Measurements from ENCODE around the gene PRR20D.
"Not testable (repeated sequence)": the region's sequence is repeated elsewhere in the genome, so short reads cannot be mapped to it uniquely, and the experiment has no call there.

The PRR20D gene

DNA sequence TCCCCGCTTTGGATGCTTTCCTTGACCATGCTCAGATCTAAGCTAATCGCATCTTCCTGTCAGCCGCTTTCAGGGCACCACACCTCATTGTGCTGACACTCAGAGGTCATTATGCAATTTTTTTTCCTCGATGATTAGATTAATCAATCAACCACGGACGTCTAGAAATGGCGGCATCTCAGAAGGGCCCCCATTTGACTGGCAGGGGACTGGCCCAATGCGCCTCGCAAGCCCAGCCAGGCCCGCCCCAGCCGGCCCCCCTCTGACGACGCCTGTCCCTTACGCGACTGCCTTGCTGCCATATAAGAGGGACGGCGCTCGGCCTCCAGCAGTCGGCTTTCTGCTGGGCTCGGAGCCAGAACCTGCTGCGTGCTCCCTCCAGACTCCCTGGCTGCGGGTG is at the start of gene PRR20D:
Gene PRR20D, plus strand, starts transcription at position 301 of the 400 bp plus-strand sequence. CDS start 387 bp downstream, outside the sequence.
- not testable (repeated sequence) for DNase-seq (ENCODE audit: low spot score in 2 of 2); H3K9me3 Mint-ChIP-seq; H3K27ac Mint-ChIP-seq (ENCODE audit: low read depth); H3K27me3 Mint-ChIP-seq; H3K4me3 Mint-ChIP-seq; H3K4me1 Mint-ChIP-seq; H3K36me3 Mint-ChIP-seq (ENCODE audit: insufficient read depth); ATAC-seq (replicated peaks; ENCODE audit: extremely low read depth, poor library complexity, severe bottlenecking)

DNA sequence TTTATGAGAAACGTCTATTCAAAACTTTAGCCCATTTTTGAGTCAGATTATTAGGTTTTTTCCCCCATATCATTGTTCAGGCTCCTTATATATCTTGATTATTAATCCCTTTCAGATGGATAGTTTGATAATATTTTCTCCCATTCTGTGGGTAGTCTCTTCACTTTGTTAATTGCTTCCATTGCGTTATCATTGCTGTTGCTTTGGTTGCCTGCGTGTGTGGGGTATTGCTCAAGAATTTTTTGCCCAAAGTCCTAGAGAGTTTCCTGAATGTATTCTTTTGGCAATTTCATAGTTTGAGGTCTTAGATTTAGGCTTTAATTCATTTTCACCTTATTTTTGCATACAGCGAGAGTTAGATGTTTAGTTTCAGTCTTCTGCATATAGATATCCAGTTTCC is 45.5 kb upstream of the PRR20D start:
- Mint-ChIP-seq H3K4me3 (no peak overlapping the region), H3K36me3 (ENCODE audit: insufficient read depth) (no peaks in the 10 kb centered on the region), H3K27me3 (no peaks in the 10 kb centered on the region), H3K9me3 (peaks cover 13% of the 10 kb centered on the region), H3K27ac (ENCODE audit: low read depth) (no peak overlapping the region), H3K4me1 (no peaks in the 10 kb centered on the region)
- DNase-seq (ENCODE audit: low spot score in 2 of 2) (no peak), ATAC-seq (replicated peaks; ENCODE audit: extremely low read depth, poor library complexity, severe bottlenecking) (no peak)

DNA sequence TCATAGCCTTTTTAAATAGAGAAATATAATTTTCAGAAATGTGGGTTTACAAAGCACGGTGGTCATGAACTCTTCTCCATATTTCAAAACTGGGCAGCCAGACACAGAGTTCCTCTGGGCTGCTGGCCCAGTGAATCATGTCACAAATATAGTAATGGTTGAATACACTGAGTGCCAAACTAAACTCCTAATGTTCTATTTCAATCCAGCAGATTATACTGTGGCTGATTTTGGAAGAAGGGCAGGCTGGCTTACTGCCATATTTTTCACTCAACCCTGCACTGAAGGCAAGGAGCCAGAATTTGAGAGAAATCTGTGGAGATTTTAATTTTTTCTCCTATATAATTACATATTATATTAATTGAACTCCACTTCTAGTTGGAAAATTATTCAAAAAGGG is 36.8 kb upstream of the PRR20D start:
- H3K9me3 Mint-ChIP-seq = peaks cover 4% of the 10 kb centered on the region
- no peak for ATAC-seq (replicated peaks; ENCODE audit: extremely low read depth, poor library complexity, severe bottlenecking)
- no peak for DNase-seq (ENCODE audit: low spot score in 2 of 2)
- no peak overlapping the region for H3K4me3 Mint-ChIP-seq
- H3K36me3 Mint-ChIP-seq (ENCODE audit: insufficient read depth) = no peaks in the 10 kb centered on the region
- no peak overlapping the region for H3K27ac Mint-ChIP-seq (ENCODE audit: low read depth)
- H3K27me3 Mint-ChIP-seq = no peaks in the 10 kb centered on the region
- no peaks in the 10 kb centered on the region for H3K4me1 Mint-ChIP-seq

DNA sequence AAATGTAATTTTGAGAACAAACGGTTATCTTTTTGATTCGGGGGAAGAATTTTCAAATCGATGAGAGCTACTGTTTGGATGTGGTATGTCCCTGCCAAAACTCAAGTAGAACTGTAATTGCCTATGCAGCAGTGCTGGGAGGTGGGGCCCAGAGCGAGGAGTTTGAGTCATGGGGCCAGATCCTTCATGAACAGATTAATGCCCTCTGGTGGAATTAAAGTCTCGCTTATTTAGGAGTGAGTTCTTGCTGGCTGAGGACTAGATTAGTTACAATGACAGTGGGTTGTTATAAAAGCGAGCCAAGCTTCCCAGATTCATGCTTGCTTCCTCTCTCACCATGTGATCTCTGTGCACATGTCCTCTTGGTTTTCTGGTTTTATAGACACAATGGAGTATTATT is 31.5 kb upstream of the PRR20D start:
- Mint-ChIP-seq H3K27ac (ENCODE audit: low read depth) (no peak overlapping the region), H3K4me3 (no peak overlapping the region), H3K36me3 (ENCODE audit: insufficient read depth) (no peaks in the 10 kb centered on the region), H3K9me3 (no peaks in the 10 kb centered on the region), H3K4me1 (no peaks in the 10 kb centered on the region), H3K27me3 (no peaks in the 10 kb centered on the region)
- ATAC-seq (replicated peaks; ENCODE audit: extremely low read depth, poor library complexity, severe bottlenecking) (no peak), DNase-seq (ENCODE audit: low spot score in 2 of 2) (no peak)

DNA sequence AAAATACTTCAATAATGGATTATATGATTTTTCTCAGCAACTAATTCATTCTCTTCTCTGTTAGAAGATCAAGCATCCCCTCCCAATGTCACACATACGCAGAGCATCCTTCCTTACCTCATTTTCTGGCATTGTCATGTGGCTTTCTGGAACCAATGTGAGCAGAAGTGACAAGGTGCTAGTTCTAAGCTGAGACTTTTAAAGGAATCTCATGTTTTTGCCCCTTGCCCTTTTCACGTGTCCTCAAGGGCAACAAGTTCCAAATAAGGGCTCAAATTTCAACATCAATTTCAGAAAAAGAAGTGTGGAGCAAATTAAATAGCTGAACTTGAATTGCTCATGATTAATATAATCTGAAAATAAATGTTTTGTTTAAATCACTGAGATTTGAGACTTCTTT is 24.3 kb upstream of the PRR20D start:
- Mint-ChIP-seq H3K4me3 (no peak overlapping the region), H3K27me3 (no peaks in the 10 kb centered on the region), H3K36me3 (ENCODE audit: insufficient read depth) (no peaks in the 10 kb centered on the region), H3K27ac (ENCODE audit: low read depth) (no peak overlapping the region), H3K9me3 (peaks cover 11% of the 10 kb centered on the region), H3K4me1 (no peaks in the 10 kb centered on the region)
- no peak for DNase-seq (ENCODE audit: low spot score in 2 of 2)
- ATAC-seq (replicated peaks; ENCODE audit: extremely low read depth, poor library complexity, severe bottlenecking) = no peak

DNA sequence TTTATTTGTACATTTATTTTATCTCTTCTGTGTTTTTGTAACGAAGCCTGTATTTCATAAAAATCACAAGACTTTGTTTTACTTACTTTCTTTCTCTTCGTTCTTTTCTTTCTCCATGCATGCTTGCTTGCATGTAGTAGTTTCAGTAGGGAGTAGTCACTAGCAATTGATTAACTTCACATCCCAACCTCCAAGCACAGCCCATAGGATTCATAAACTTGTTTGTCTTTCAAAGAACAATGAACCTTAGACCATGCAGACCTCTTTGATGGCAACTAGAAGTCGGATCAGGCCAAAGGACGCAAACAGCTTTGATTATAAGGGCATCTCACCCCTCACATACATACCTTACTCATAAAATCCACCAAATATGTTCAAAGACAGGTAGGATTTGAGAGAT is 22.8 kb upstream of the PRR20D start:
- Mint-ChIP-seq H3K27me3 (no peaks in the 10 kb centered on the region), H3K4me1 (no peaks in the 10 kb centered on the region)

DNA sequence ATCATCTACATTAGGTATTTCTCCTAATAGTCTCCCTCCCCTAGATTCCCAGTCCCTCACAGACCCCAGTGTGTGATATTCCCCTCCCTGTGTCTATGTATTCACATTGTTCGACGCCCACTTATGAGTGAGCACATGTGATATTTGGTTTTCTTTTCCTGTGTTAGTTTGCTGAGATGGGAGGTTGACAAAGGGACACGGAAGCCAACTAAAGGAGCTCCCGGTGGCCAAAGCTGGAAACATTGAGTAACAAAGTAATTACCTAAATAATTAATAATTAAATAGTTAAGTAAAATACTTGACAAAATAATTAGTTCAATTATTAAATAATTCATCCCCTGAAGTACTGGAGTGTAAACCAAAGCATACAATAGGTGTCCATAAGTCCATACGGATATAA is 21.4 kb upstream of the PRR20D start:
- Mint-ChIP-seq H3K27ac (ENCODE audit: low read depth) (no peak overlapping the region), H3K36me3 (ENCODE audit: insufficient read depth) (no peaks in the 10 kb centered on the region), H3K4me1 (no peaks in the 10 kb centered on the region)

More for the DNA sequence above, 22.8 kb upstream of the PRR20D start:
- H3K9me3 Mint-ChIP-seq = peaks cover 11% of the 10 kb centered on the region
- ATAC-seq (replicated peaks; ENCODE audit: extremely low read depth, poor library complexity, severe bottlenecking) (no peak), DNase-seq (ENCODE audit: low spot score in 2 of 2) (no peak)
- no peak overlapping the region for H3K4me3 Mint-ChIP-seq
- no peaks in the 10 kb centered on the region for H3K36me3 Mint-ChIP-seq (ENCODE audit: insufficient read depth)
- no peak overlapping the region for H3K27ac Mint-ChIP-seq (ENCODE audit: low read depth)

DNA sequence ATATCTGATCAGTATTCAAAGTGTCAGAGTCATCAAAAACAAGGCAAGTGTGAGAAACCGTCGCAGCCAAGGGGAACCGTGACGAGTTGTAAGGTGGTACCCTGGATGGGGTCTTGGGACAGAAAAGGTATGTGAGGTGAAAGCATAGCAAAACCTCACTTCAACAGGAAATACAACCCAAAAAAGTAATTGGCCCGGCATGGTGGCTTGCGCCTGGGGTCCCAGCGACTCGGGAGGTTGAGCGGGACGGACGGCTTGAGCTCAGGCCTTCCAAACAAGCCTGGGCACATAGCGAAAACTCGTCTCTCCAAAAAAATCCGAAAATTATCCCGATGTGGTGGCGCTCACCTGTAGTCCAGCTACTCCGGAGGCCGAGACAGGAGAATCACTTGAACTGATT is 20.7 kb upstream of the PRR20D start:
- H3K4me1 Mint-ChIP-seq; H3K36me3 Mint-ChIP-seq (ENCODE audit: insufficient read depth); ATAC-seq (replicated peaks; ENCODE audit: extremely low read depth, poor library complexity, severe bottlenecking); H3K27ac Mint-ChIP-seq (ENCODE audit: low read depth); DNase-seq (ENCODE audit: low spot score in 2 of 2); H3K27me3 Mint-ChIP-seq; H3K4me3 Mint-ChIP-seq: not testable (repeated sequence)
- peaks cover 11% of the 10 kb centered on the region for H3K9me3 Mint-ChIP-seq

More for the DNA sequence above, 21.4 kb upstream of the PRR20D start:
- H3K4me3 Mint-ChIP-seq = no peak overlapping the region
- DNase-seq (ENCODE audit: low spot score in 2 of 2) (no peak), ATAC-seq (replicated peaks; ENCODE audit: extremely low read depth, poor library complexity, severe bottlenecking) (no peak)
- peaks cover 11% of the 10 kb centered on the region for H3K9me3 Mint-ChIP-seq
- no peaks in the 10 kb centered on the region for H3K27me3 Mint-ChIP-seq

DNA sequence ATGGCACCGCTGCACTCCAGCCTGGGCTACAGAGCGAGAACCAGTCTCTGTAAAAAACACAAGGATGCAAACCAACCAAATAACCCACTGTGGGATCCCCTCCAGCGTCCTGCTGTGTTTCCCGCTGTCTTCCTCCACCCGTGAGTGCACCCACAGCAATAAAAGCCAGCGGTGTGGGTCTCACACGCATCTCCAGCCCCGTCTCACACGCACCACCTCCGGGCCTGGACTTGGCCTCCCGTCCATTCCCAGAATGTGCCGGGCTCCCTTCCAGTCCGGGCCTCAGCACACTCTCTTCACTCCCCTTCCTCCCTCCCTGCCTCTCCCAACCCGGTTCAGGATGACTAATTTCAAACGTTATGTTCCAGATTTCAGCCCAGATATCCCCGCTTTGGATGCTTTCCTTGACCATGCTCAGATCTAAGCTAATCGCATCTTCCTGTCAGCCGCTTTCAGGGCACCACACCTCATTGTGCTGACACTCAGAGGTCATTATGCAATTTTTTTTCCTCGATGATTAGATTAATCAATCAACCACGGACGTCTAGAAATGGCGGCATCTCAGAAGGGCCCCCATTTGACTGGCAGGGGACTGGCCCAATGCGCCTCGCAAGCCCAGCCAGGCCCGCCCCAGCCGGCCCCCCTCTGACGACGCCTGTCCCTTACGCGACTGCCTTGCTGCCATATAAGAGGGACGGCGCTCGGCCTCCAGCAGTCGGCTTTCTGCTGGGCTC is 20.0 kb upstream of the PRR20D start, which contains the start of gene PRR20A:
Gene PRR20A, plus strand, starts transcription at position 684 of the 734 bp plus-strand sequence. CDS start 387 bp downstream, outside the sequence.
- not testable (repeated sequence) for ATAC-seq (replicated peaks; ENCODE audit: extremely low read depth, poor library complexity, severe bottlenecking); H3K4me1 Mint-ChIP-seq; H3K27me3 Mint-ChIP-seq; DNase-seq (ENCODE audit: low spot score in 2 of 2); H3K36me3 Mint-ChIP-seq (ENCODE audit: insufficient read depth); H3K27ac Mint-ChIP-seq (ENCODE audit: low read depth); H3K4me3 Mint-ChIP-seq
- H3K9me3 Mint-ChIP-seq = peaks cover 11% of the 10 kb centered on the region

DNA sequence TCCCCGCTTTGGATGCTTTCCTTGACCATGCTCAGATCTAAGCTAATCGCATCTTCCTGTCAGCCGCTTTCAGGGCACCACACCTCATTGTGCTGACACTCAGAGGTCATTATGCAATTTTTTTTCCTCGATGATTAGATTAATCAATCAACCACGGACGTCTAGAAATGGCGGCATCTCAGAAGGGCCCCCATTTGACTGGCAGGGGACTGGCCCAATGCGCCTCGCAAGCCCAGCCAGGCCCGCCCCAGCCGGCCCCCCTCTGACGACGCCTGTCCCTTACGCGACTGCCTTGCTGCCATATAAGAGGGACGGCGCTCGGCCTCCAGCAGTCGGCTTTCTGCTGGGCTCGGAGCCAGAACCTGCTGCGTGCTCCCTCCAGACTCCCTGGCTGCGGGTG is 13.2 kb upstream of the PRR20D start, which contains the start of gene PRR20B:
Gene PRR20B, plus strand, starts transcription at position 301 of the 400 bp plus-strand sequence. CDS start 387 bp downstream, outside the sequence.
- H3K4me1 Mint-ChIP-seq = not testable (repeated sequence)

DNA sequence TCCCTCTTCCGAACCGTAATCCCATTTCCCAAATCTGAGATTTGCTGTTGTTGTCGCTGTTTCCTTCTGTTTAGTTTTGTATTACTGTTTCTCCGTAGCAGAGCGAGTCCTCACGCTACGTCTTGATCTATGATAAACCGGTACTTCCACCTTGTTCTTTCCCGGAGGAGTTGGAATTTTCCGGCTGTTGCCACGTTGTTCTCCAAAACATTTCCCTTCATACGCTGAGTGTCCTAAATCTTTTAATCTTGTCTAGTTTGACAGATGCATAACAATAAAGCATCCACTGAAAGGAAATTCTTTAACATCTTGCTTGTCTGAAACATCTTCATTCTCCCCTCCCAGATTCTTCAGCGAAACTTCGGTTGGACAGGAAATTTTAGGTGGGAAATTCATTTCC is 12.3 kb upstream of the PRR20D start:
- H3K4me1 Mint-ChIP-seq; H3K27ac Mint-ChIP-seq (ENCODE audit: low read depth): not testable (repeated sequence)

More for the DNA sequence above, 13.2 kb upstream of the PRR20D start, which contains the start of gene PRR20B:
- H3K9me3 Mint-ChIP-seq; DNase-seq (ENCODE audit: low spot score in 2 of 2); H3K36me3 Mint-ChIP-seq (ENCODE audit: insufficient read depth); H3K27ac Mint-ChIP-seq (ENCODE audit: low read depth); ATAC-seq (replicated peaks; ENCODE audit: extremely low read depth, poor library complexity, severe bottlenecking); H3K27me3 Mint-ChIP-seq; H3K4me3 Mint-ChIP-seq: not testable (repeated sequence)

DNA sequence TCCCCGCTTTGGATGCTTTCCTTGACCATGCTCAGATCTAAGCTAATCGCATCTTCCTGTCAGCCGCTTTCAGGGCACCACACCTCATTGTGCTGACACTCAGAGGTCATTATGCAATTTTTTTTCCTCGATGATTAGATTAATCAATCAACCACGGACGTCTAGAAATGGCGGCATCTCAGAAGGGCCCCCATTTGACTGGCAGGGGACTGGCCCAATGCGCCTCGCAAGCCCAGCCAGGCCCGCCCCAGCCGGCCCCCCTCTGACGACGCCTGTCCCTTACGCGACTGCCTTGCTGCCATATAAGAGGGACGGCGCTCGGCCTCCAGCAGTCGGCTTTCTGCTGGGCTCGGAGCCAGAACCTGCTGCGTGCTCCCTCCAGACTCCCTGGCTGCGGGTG is 6.7 kb upstream of the PRR20D start, which contains the start of gene PRR20C:
Gene PRR20C, plus strand, starts transcription at position 301 of the 400 bp plus-strand sequence. CDS start 387 bp downstream, outside the sequence.
- H3K27me3 Mint-ChIP-seq; H3K4me3 Mint-ChIP-seq; ATAC-seq (replicated peaks; ENCODE audit: extremely low read depth, poor library complexity, severe bottlenecking): not testable (repeated sequence)

More for the DNA sequence above, 12.3 kb upstream of the PRR20D start:
- not testable (repeated sequence) for H3K9me3 Mint-ChIP-seq; ATAC-seq (replicated peaks; ENCODE audit: extremely low read depth, poor library complexity, severe bottlenecking); H3K4me3 Mint-ChIP-seq; H3K36me3 Mint-ChIP-seq (ENCODE audit: insufficient read depth); H3K27me3 Mint-ChIP-seq; DNase-seq (ENCODE audit: low spot score in 2 of 2)

DNA sequence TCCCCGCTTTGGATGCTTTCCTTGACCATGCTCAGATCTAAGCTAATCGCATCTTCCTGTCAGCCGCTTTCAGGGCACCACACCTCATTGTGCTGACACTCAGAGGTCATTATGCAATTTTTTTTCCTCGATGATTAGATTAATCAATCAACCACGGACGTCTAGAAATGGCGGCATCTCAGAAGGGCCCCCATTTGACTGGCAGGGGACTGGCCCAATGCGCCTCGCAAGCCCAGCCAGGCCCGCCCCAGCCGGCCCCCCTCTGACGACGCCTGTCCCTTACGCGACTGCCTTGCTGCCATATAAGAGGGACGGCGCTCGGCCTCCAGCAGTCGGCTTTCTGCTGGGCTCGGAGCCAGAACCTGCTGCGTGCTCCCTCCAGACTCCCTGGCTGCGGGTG is 6.5 kb downstream of the PRR20D start, which contains the start of gene PRR20E:
Gene PRR20E, plus strand, starts transcription at position 301 of the 400 bp plus-strand sequence. CDS start 387 bp downstream, outside the sequence.
- H3K4me3 Mint-ChIP-seq; DNase-seq (ENCODE audit: low spot score in 2 of 2); H3K27me3 Mint-ChIP-seq; ATAC-seq (replicated peaks; ENCODE audit: extremely low read depth, poor library complexity, severe bottlenecking); H3K36me3 Mint-ChIP-seq (ENCODE audit: insufficient read depth); H3K27ac Mint-ChIP-seq (ENCODE audit: low read depth); H3K9me3 Mint-ChIP-seq; H3K4me1 Mint-ChIP-seq: not testable (repeated sequence)

More for the DNA sequence above, 6.7 kb upstream of the PRR20D start, which contains the start of gene PRR20C:
- H3K36me3 Mint-ChIP-seq (ENCODE audit: insufficient read depth); H3K4me1 Mint-ChIP-seq; H3K9me3 Mint-ChIP-seq; H3K27ac Mint-ChIP-seq (ENCODE audit: low read depth); DNase-seq (ENCODE audit: low spot score in 2 of 2): not testable (repeated sequence)
